ENCODE measurements around the gene SLC23A3. TPM values are rescaled to one million over a fixed set of nuclear protein-coding genes. Genes with fewer than 3 reads are reported as not detected.
"Not testable (repeated sequence)": the region's sequence is repeated elsewhere in the genome, so short reads cannot be mapped to it uniquely, and the experiment has no call there.

SLC23A3 gene
- total RNA-seq, 1 donor from 2014 or later = 0.31 TPM

- no peak for DNase-seq
Observed at GRCh38 chr2:219205165-219205538, 35.3 kb upstream of the SLC23A3 start.

- no peak for DNase-seq
Observed at GRCh38 chr2:219204425-219205164, 34.8 kb upstream of the SLC23A3 start.

GRCh38 chr2:219201331-219201730, 31.5 kb upstream of the SLC23A3 start:
- DNase-seq = not testable (repeated sequence)

- not testable (repeated sequence) for DNase-seq
Observed at GRCh38 chr2:219200502-219201326, 30.9 kb upstream of the SLC23A3 start.

DNA sequence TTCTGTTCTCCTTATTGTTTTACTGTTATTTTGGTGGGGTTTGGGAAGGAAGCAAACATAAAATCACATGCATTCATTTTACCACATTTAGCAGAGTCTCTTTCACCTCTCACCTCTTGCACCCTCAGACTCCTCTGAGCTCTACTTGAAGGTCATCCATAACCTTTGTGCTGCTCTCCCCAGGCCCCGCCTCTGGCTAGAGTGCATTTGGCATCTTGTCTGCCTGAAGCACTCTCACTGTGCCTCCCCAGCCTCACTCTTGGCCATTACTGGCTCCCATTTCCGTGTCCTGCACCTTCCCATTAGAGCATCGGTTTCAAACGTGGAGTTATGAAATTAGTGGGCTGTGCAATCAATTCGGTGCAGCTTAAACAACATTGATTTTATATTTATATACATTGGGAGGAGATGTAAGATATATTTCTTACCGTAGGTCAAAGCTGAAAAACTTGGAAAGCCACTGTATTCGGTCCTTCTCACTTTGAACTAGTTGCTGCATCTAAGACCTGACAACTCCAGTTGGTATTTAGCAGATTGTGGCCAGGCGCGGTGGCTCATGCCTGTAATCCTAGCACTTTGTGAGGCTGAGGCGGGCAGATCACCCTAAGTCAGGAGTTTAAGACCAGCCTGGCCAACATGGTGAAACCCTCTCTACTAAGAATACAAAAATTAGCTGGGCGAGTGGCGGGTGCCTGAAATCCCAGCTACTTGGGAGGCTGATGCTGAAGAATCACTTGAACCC, 29.8 kb upstream of the SLC23A3 start:
- no peak for DNase-seq

- DNase-seq = no peak
Observed at GRCh38 chr2:219198974-219199373, 29.1 kb upstream of the SLC23A3 start.

DNA sequence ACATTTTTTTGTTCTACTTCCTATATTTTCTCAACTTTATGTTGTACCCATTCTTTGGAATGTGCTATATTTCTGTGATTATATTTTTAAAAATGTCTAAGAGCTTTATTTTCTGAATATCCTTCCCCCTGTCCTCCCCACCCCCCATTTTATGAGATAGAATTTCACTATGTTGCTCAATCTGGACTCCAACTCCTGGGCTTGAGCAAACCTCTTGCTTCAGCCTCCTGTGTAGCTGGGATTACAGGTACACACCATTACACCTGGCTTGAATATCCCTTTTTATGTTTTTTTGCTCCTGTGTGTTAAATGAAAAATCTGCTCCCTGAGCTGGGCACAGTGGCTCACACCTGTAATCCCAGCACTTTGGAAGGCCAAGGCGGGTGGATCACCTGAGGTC, 27.6 kb upstream of the SLC23A3 start:
- DNase-seq = no peak

- no peak for DNase-seq
Observed at GRCh38 chr2:219186754-219187456, 17.1 kb upstream of the SLC23A3 start.

DNA sequence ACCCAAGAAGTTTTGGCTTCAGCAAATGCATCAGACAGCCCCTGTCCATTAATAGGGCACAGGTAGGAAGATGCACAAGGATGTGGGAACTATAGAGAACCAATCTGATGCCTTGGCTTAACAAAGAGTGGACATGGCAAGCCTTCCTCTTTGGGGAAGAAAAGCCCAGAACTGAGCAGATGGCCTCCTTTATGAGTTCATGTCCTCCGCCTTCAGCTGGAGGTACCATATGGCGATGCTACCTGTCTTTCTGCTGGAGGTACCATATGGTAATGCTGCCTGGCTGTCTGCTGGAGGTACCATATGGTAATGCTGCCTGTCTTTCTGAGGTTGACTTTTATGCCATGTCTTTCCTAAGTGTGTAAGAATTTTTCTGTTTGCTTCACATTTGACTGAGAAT, 14.3 kb upstream of the SLC23A3 start:
- no peak for DNase-seq

- DNase-seq = no peak
Observed at GRCh38 chr2:219183151-219183772, 13.4 kb upstream of the SLC23A3 start.

DNA sequence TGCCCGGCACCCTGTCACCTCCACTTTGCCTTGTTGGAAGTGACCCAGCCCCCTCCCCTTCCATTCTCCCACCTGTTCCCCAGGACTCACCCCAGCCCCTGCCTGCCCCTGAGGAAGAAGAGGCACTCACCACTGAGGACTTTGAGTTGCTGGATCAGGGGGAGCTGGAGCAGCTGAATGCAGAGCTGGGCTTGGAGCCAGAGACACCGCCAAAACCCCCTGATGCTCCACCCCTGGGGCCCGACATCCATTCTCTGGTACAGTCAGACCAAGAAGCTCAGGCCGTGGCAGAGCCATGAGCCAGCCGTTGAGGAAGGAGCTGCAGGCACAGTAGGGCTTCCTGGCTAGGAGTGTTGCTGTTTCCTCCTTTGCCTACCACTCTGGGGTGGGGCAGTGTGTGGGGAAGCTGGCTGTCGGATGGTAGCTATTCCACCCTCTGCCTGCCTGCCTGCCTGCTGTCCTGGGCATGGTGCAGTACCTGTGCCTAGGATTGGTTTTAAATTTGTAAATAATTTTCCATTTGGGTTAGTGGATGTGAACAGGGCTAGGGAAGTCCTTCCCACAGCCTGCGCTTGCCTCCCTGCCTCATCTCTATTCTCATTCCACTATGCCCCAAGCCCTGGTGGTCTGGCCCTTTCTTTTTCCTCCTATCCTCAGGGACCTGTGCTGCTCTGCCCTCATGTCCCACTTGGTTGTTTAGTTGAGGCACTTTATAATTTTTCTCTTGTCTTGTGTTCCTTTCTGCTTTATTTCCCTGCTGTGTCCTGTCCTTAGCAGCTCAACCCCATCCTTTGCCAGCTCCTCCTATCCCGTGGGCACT, 12.7 kb upstream of the SLC23A3 start:
- no peak for DNase-seq

GRCh38 chr2:219181531-219181930, 11.7 kb upstream of the SLC23A3 start:
- no peak for DNase-seq

- no peak for DNase-seq
Observed at GRCh38 chr2:219180961-219181360, 11.1 kb upstream of the SLC23A3 start.

GRCh38 chr2:219179601-219180465, 10.0 kb upstream of the SLC23A3 start:
- DNase-seq = no peak

- DNase-seq = peak; percentile 30
Observed at GRCh38 chr2:219178377-219179175, 8.7 kb upstream of the SLC23A3 start.

DNA sequence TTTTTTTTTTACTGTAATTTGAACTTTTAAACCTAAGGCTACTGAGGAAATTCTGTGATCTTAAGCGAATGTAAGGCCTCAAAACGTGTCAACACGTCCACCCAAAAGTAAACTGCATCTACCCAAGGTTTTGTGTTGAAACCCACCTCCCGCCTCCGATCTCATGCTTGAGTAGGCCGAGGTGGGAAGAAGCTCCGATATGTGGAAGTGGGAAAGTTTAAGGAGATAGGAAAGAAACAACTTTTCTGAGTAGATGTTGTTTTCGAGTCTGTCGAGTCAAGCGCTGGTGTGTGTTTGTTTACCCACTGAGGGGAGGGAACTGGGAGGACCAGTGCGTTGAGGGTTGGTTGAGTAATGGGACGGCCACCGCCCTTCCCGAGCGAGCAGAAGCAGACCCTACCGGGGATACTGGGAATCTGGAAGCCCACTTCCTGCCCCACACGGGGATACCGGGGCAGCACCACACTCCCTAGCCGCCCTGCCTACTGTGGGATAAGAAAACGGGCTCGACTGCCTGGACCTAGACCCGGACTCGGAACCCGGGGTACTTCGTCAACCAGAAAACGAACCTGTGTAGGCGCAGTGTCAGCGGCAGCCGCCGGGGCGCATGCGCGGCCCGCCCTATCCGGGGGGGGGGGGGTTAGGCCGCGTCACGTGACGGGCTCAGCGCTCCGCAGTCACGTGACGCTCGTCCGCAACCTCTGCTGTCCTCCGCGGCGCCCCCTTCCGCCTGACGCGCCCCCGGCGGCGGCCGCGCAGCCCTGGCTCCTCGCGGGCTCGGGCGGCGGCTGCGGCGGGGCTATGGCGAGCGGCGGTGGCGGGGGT, 7.9 kb upstream of the SLC23A3 start, which contains the start of gene RETREG2:
Gene RETREG2, plus strand, starts transcription at position 724 of the 825 bp plus-strand sequence. Its CDS starts 78 bp downstream, at position 802.
- peak; percentile 72 for DNase-seq

- DNase-seq = peak; percentile 62
Observed at GRCh38 chr2:219176818-219177551, 7.2 kb upstream of the SLC23A3 start, which contains the start of gene CNPPD1. CNPPD1 (minus strand) TSS chr2:219176925; CDS start chr2:219176828, 97 bp downstream.
